Hepatocyte (in vitro differentiated cells): ENCODE results near the gene PCGF3. TPM values are rescaled to one million over a fixed set of nuclear protein-coding genes. Genes with fewer than 3 reads are reported as not detected.

Experiments
- DNase-seq: peaks from one replicate; pipeline ENCODE4 v3.0.0-alpha.2; 2016; ENCODE audit warnings: low spot score
- H2AFZ ChIP-seq: fragments of 200-600 bp; sonication (generic); 2 replicates; pipeline ENCODE4 v1.6.0; 2016; ENCODE audit warnings: antibody characterized with exemption, mild to moderate bottlenecking
- H3K27ac ChIP-seq: fragments of 200-600 bp; sonication (generic); 2 replicates; pipeline ENCODE4 v1.5.1; 2016; ENCODE audit warnings: mild to moderate bottlenecking
- H3K27me3 ChIP-seq: fragments of 200-600 bp; sonication (generic); 2 replicates; pipeline ENCODE4 v1.6.1; 2016
- H3K36me3 ChIP-seq: fragments of 200-600 bp; sonication (generic); replicated peaks from 2 replicates; pipeline ENCODE4 v1.5.1; 2016; ENCODE audit warnings: low read depth; ENCODE audit not compliant: insufficient read depth
- H3K4me1 ChIP-seq: fragments of 200-600 bp; sonication (generic); 2 replicates; pipeline ENCODE4 v1.5.1; 2016; ENCODE audit warnings: mild to moderate bottlenecking, moderate library complexity; ENCODE audit not compliant: insufficient read depth
- H3K4me2 ChIP-seq: fragments of 200-600 bp; sonication (generic); 2 replicates; pipeline ENCODE4 v1.6.0; 2016
- H3K4me3 ChIP-seq: fragments of 200-600 bp; sonication (generic); 2 replicates; pipeline ENCODE4 v1.5.1; 2016; ENCODE audit warnings: mild to moderate bottlenecking
- H3K79me2 ChIP-seq: fragments of 200-600 bp; sonication (generic); 2 replicates; pipeline ENCODE4 v1.6.0; 2017; ENCODE audit warnings: mild to moderate bottlenecking
- H3K9me2 ChIP-seq: fragments of 200-600 bp; sonication (generic); replicated peaks from 2 replicates; pipeline ENCODE4 v1.6.0; 2017; ENCODE audit warnings: mild to moderate bottlenecking; ENCODE audit not compliant: insufficient read depth
- H3K9me3 ChIP-seq: fragments of 200-600 bp; sonication (generic); 2 replicates; pipeline ENCODE4 v1.5.1; 2016; ENCODE audit warnings: low read depth, mild to moderate bottlenecking
- H4K20me1 ChIP-seq: fragments of 200-600 bp; sonication (generic); 2 replicates; pipeline ENCODE4 v1.6.0; 2016; ENCODE audit warnings: mild to moderate bottlenecking; ENCODE audit not compliant: insufficient read depth, poor library complexity, severe bottlenecking
- CTCF ChIP-seq: fragments of 200-600 bp; sonication (generic); IDR thresholded peaks from 2 replicates; pipeline ENCODE4 v1.5.1; 2016; ENCODE audit warnings: antibody characterized with exemption, mild to moderate bottlenecking; ENCODE audit not compliant: poor library complexity
- EZH2 ChIP-seq: fragments of 200-600 bp; sonication (generic); IDR thresholded peaks from 2 replicates; pipeline ENCODE4 v1.6.1; 2016; ENCODE audit warnings: antibody characterized with exemption, mild to moderate bottlenecking, borderline replicate concordance
- EZH2phosphoT487 ChIP-seq: fragments of 200-600 bp; sonication (generic); IDR thresholded peaks from one replicate; pipeline ENCODE4 v1.6.1; 2018; ENCODE audit warnings: antibody characterized with exemption, mild to moderate bottlenecking, low read depth, moderate library complexity; ENCODE audit not compliant: unreplicated experiment, severe bottlenecking
- WGBS: methylation state at CpG from one replicate; pipeline ENCODE4 v1.1.6; 2016; ENCODE audit warnings: low lambda C conversion rate; ENCODE audit errors: missing lambda C conversion rate; 5-methylcytosine and 5-hydroxymethylcytosine counted together
- polyA plus RNA-seq: library from polyadenylated mRNA; unstranded; fragments of >200 nt; fragmentation: Nextera tagmentation; extraction: Ambion mirVana; gene quantifications from 2 replicates; pipeline ENCODE4 v1.2.1, GENCODE V29; 2016
- total RNA-seq: library from RNA; depleted of rRNA; stranded (reverse); fragments of >200 nt; gene quantifications from 2 replicates; pipeline ENCODE4 v1.2.3, GENCODE V29; 2014

PCGF3 gene
- total and polyA plus RNA-seq, 2 experiments from 2014 or later = 21.8 to 43.5 TPM

- Histone ChIP-seq H3K9me2 (no peaks in the 10 kb centered on the region), H3K4me2 (no peak overlapping the region), H2AFZ (no peak overlapping the region), H3K27me3 (no peaks in the 10 kb centered on the region), H3K36me3 (no peaks in the 10 kb centered on the region), H4K20me1 (peaks cover 31% of the 10 kb centered on the region), H3K4me1 (no peaks in the 10 kb centered on the region), H3K27ac (no peak overlapping the region), H3K9me3 (no peaks in the 10 kb centered on the region), H3K4me3 (no peak overlapping the region), H3K79me2 (peaks cover 37% of the 10 kb centered on the region)
- 96% methylated on average over 19 of the region's 19 CpGs for WGBS
- no peak for TF ChIP-seq EZH2phosphoT487
- no peak for TF ChIP-seq EZH2
- no peak for TF ChIP-seq CTCF
- DNase-seq = no peak
Measured at GRCh38 chr4:748461-748860, 42.8 kb downstream of the PCGF3 start.

- no peak overlapping the region for H3K4me2 ChIP-seq
- no peaks in the 10 kb centered on the region for H3K27me3 ChIP-seq
- peaks cover 37% of the 10 kb centered on the region for H3K79me2 ChIP-seq
- no peak overlapping the region for H3K4me3 ChIP-seq
- H3K9me3 ChIP-seq = no peaks in the 10 kb centered on the region
- no peak overlapping the region for H3K27ac ChIP-seq
- H3K9me2 ChIP-seq = no peaks in the 10 kb centered on the region
- DNase-seq = no peak
- H3K4me1 ChIP-seq = no peaks in the 10 kb centered on the region
- no peaks in the 10 kb centered on the region for H3K36me3 ChIP-seq
- 95% methylated on average over 20 of the region's 20 CpGs for WGBS
- TF ChIP-seq EZH2 (no peak), EZH2phosphoT487 (no peak), CTCF (no peak)
- H4K20me1 ChIP-seq = peaks cover 34% of the 10 kb centered on the region
- H2AFZ ChIP-seq = no peak overlapping the region
Measured at GRCh38 chr4:749698-750666, 44.4 kb downstream of the PCGF3 start.

- Histone ChIP-seq H3K79me2 (peaks cover 44% of the 10 kb centered on the region), H3K4me1 (no peaks in the 10 kb centered on the region), H3K36me3 (no peaks in the 10 kb centered on the region), H4K20me1 (peaks cover 39% of the 10 kb centered on the region), H3K27me3 (no peaks in the 10 kb centered on the region), H2AFZ (no peak overlapping the region), H3K9me2 (no peaks in the 10 kb centered on the region), H3K27ac (no peak overlapping the region), H3K4me2 (no peak overlapping the region), H3K9me3 (no peaks in the 10 kb centered on the region), H3K4me3 (no peak overlapping the region)
- WGBS = 95% methylated on average over 14 of the region's 15 CpGs
- TF ChIP-seq EZH2phosphoT487 = no peak
- TF ChIP-seq EZH2 = no peak
- no peak for TF ChIP-seq CTCF
- no peak for DNase-seq
Measured at GRCh38 chr4:751676-752075, 46.0 kb downstream of the PCGF3 start.
